Body of pancreas (tissue), 4 donors: ENCODE data around the gene KRT75. TPM values are rescaled to one million over a fixed set of nuclear protein-coding genes. Genes with fewer than 3 reads are reported as not detected.
A peak's percentile ranks its signal among the peaks of the same experiment; 100 is the strongest.

Experiments
- ATAC-seq: fragments of 150-250 bp; one replicate; pipeline ENCODE4 v1.9.1; 2016
- DNase-seq, 4 donors: peaks; one replicate each; pipeline ENCODE4 v3.0.0-alpha.2; 2019
- H3K27ac ChIP-seq, 4 donors: fragments of 200-600 bp; sonication (generic); 1 replicate in 3 of 4; 2 replicates in 1 of 4; pipeline versions ENCODE4 v1.5.1 to v1.6.1; 2016 to 2019; ENCODE audit warnings: mild to moderate bottlenecking in 1 of 4, mixed read lengths in 1 of 4, moderate library complexity in 1 of 4
- H3K27me3 ChIP-seq, 2 donors: fragments of 200-600 bp; sonication (generic); one replicate each; pipeline ENCODE4 v1.6.0; 2016; ENCODE audit warnings: mild to moderate bottlenecking in 1 of 2
- H3K36me3 ChIP-seq, 2 donors: fragments of 200-600 bp; sonication (generic); replicated peaks in 1 of 2; 2 replicates each; pipeline ENCODE4 v1.5.1; 2016; ENCODE audit warnings: low read depth in 2 of 2; ENCODE audit not compliant: insufficient read depth in 1 of 2
- H3K4me1 ChIP-seq: fragments of 200-600 bp; sonication (generic); one replicate; pipeline ENCODE4 v1.6.0; 2016
- H3K4me3 ChIP-seq, 2 donors: fragments of 200-600 bp; sonication (generic); 1 replicate in 1 of 2; 2 replicates in 1 of 2; pipeline ENCODE4 v1.5.1; 2016 to 2019
- H3K9me3 ChIP-seq, 3 donors: fragments of 200-600 bp; sonication (generic); 1 replicate in 2 of 3; 2 replicates in 1 of 3; pipeline ENCODE4 v1.5.1; 2016
- CTCF ChIP-seq, 7 experiments: fragments of 450-650 bp in 4 of 7; fragments of 200-600 bp in 3 of 7; sonication (generic) in 3 of 7; IDR thresholded peaks; one replicate each; pipeline ENCODE4 v1.5.1; 2016 to 2019; ENCODE audit warnings: antibody characterized with exemption in 7 of 7
- POLR2A ChIP-seq, 3 donors: fragments of 450-650 bp; IDR thresholded peaks; one replicate each; pipeline ENCODE4 v1.6.1; 2016; ENCODE audit warnings: antibody characterized with exemption in 3 of 3, mild to moderate bottlenecking in 2 of 3
- WGBS, 2 donors: methylation state at CpG; one replicate each; pipeline ENCODE4 v1.1.5; 2017; 5-methylcytosine and 5-hydroxymethylcytosine counted together
- intact Hi-C: fragments of 100-400 bp; cut with DNase I; formaldehyde crosslinking; loops from one replicate; pipeline ENCODE4 v1.15.1; 2023
- total RNA-seq, 2 donors: library from RNA; depleted of rRNA; stranded (reverse); fragments of >200 nt; gene quantifications; one replicate each; pipeline ENCODE4 v1.1.0, GENCODE V29; 2016

Gene KRT75
- total RNA-seq, 2 donors from 2014 or later = not detected

GRCh38 chr12:52392465-52393007 is 41.6 kb downstream of the KRT75 start:
- no peak for DNase-seq
- H3K4me1 ChIP-seq = no peaks in the 10 kb centered on the region
- H3K9me3 ChIP-seq = no peaks in the 10 kb centered on the region
- H3K27ac ChIP-seq = no peak overlapping the region
- H3K27me3 ChIP-seq = no peaks in the 10 kb centered on the region
- no peak for TF ChIP-seq CTCF (IDR thresholded peaks at IDR 0.05)
- intact Hi-C loops = no loop called here
- ATAC-seq = no peak
- H3K36me3 ChIP-seq = no peaks in the 10 kb centered on the region
- 79 to 86% methylated on average over 7 of the region's 7 CpGs for WGBS, 2 donors
- no peak overlapping the region for H3K4me3 ChIP-seq

GRCh38 chr12:52391618-52392002 is 42.6 kb downstream of the KRT75 start:
- Histone ChIP-seq H3K9me3 (no peaks in the 10 kb centered on the region), H3K27ac (no peak overlapping the region), H3K4me3 (no peak overlapping the region), H3K27me3 (no peaks in the 10 kb centered on the region), H3K4me1 (no peaks in the 10 kb centered on the region), H3K36me3 (no peaks in the 10 kb centered on the region)
- no peak for TF ChIP-seq POLR2A (IDR thresholded peaks at IDR 0.05)
- TF ChIP-seq CTCF (IDR thresholded peaks at IDR 0.05) = no peak
- 13 to 37% methylated on average over 3 to 4 of the region's 4 CpGs for WGBS, 2 donors
- intact Hi-C loops = no loop called here
- ATAC-seq (peak; percentile 47), DNase-seq (peak; percentile 22 to 63 (median 44))

GRCh38 chr12:52390739-52391617 is 43.2 kb downstream of the KRT75 start:
- Histone ChIP-seq H3K27ac (no peak overlapping the region), H3K4me1 (no peaks in the 10 kb centered on the region), H3K27me3 (no peaks in the 10 kb centered on the region), H3K9me3 (no peaks in the 10 kb centered on the region), H3K4me3 (no peak overlapping the region), H3K36me3 (no peaks in the 10 kb centered on the region)
- DNase-seq (no peak), ATAC-seq (no peak)
- WGBS, 2 donors = 57 to 74% methylated on average over 3 to 11 of the region's 11 CpGs
- intact Hi-C loops = no loop called here
- TF ChIP-seq CTCF (IDR thresholded peaks at IDR 0.05) (peak in 4 of 7 experiments; percentile 25 to 37 (median 28)), POLR2A (IDR thresholded peaks at IDR 0.05) (no peak)

- Histone ChIP-seq H3K27me3 (no peaks in the 10 kb centered on the region), H3K4me1 (no peaks in the 10 kb centered on the region), H3K36me3 (no peaks in the 10 kb centered on the region), H3K9me3 (no peaks in the 10 kb centered on the region), H3K4me3 (no peak overlapping the region), H3K27ac (no peak overlapping the region)
- WGBS, 2 donors = 49 to 53% methylated on average over 9 of the region's 9 CpGs
- no peak for TF ChIP-seq CTCF (IDR thresholded peaks at IDR 0.05)
- no peak for TF ChIP-seq POLR2A (IDR thresholded peaks at IDR 0.05)
- DNase-seq (no peak), ATAC-seq (no peak)
- intact Hi-C loops = no loop called here
These were observed 44.6 kb downstream of the KRT75 start for GRCh38 chr12:52389313-52390207.
